BE2C (cell line): ENCODE measurements around the gene SUPT6H.

ENCODE experiments used
- DNase-seq: peaks from one replicate; pipeline ENCODE4 v3.0.0-alpha.2; 2020
- H3K27me3 ChIP-seq: fragments of 250-450 bp; sonication (Bioruptor Pico); 2 replicates; pipeline ENCODE4 v1.5.1; 2020; ENCODE audit warnings: mild to moderate bottlenecking
- H3K36me3 ChIP-seq: fragments of 250-450 bp; sonication (Bioruptor Pico); 2 replicates; pipeline ENCODE4 v1.5.1; 2020; ENCODE audit warnings: mild to moderate bottlenecking
- H3K4me1 ChIP-seq: fragments of 250-450 bp; sonication (Bioruptor Pico); 2 replicates; pipeline ENCODE4 v1.5.1; 2020
- H3K4me3 ChIP-seq: 2 replicates; pipeline ENCODE4 v1.5.1; 2011; ENCODE audit warnings: low read depth, low read length
- H3K9me3 ChIP-seq: fragments of 250-450 bp; sonication (Bioruptor Pico); 2 replicates; pipeline ENCODE4 v1.5.1; 2020
- TF ChIP-seq, protein P1 (sequence below): IDR thresholded peaks from 2 replicates; pipeline ENCODE4 v1.5.1; 2012; ENCODE audit warnings: mild to moderate bottlenecking, low read depth, low read length

The SUPT6H gene

GRCh38 chr17:28746611-28747050 lies 84.6 kb downstream of the SUPT6H start:
- peak; percentile 41 for DNase-seq
- H3K4me1 ChIP-seq: peaks cover 12% of the 10 kb centered on the region
- TF ChIP-seq, protein P1, sequence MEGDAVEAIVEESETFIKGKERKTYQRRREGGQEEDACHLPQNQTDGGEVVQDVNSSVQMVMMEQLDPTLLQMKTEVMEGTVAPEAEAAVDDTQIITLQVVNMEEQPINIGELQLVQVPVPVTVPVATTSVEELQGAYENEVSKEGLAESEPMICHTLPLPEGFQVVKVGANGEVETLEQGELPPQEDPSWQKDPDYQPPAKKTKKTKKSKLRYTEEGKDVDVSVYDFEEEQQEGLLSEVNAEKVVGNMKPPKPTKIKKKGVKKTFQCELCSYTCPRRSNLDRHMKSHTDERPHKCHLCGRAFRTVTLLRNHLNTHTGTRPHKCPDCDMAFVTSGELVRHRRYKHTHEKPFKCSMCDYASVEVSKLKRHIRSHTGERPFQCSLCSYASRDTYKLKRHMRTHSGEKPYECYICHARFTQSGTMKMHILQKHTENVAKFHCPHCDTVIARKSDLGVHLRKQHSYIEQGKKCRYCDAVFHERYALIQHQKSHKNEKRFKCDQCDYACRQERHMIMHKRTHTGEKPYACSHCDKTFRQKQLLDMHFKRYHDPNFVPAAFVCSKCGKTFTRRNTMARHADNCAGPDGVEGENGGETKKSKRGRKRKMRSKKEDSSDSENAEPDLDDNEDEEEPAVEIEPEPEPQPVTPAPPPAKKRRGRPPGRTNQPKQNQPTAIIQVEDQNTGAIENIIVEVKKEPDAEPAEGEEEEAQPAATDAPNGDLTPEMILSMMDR: no peak
- H3K4me3 ChIP-seq: no peak overlapping the region
- H3K27me3 ChIP-seq: no peaks in the 10 kb centered on the region
- H3K36me3 ChIP-seq: peaks cover 25% of the 10 kb centered on the region
- no peaks in the 10 kb centered on the region for H3K9me3 ChIP-seq

DNA sequence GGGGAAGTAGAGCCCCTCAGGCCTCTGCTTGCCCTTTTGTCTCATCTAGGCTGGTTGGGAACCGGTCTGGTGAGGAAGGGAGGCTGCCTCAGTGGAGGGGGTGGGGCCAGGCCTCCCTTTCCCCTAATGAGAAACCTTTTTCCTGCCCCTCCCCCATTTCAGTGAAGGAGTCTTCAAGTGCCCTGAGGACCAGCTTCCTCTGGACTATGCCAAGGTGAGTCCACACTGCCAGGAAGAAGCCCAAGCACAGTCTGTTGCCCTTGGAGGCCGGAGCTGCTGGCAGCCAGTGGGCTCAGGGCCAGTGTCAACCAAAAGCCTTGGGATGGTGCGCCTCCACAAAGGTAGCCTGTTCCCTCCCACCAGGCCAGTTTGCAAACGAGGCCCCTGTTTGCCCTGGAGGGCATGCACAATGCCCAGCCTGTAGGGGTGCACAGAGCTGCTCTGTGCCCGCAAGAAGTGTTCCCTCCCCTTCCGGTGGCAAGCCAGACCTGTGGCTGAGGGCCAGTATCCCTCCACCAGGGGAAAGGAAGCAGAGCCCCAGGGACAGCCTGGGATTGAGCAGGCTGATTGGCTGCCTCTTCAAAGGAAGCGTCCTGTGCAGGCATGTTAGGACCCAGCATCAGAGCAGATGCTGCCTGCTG lies 85.2 kb downstream of the SUPT6H start:
- H3K4me1 ChIP-seq: peaks cover 12% of the 10 kb centered on the region
- no peaks in the 10 kb centered on the region for H3K9me3 ChIP-seq
- H3K27me3 ChIP-seq: no peaks in the 10 kb centered on the region
- TF ChIP-seq, protein P1: no peak
- peak; percentile 64 for DNase-seq
- peaks cover 25% of the 10 kb centered on the region for H3K36me3 ChIP-seq
- H3K4me3 ChIP-seq: no peak overlapping the region

GRCh38 chr17:28747801-28748750 lies 86.1 kb downstream of the SUPT6H start:
- peaks cover 25% of the 10 kb centered on the region for H3K36me3 ChIP-seq
- H3K27me3 ChIP-seq: no peaks in the 10 kb centered on the region
- H3K4me1 ChIP-seq: peaks cover 12% of the 10 kb centered on the region
- DNase-seq: no peak
- no peaks in the 10 kb centered on the region for H3K9me3 ChIP-seq
- TF ChIP-seq, protein P1: no peak
- H3K4me3 ChIP-seq: no peak overlapping the region

GRCh38 chr17:28748852-28749515 lies 87.0 kb downstream of the SUPT6H start:
- Histone ChIP-seq H3K4me1 (peaks cover 12% of the 10 kb centered on the region), H3K4me3 (no peak overlapping the region), H3K36me3 (peaks cover 25% of the 10 kb centered on the region), H3K27me3 (no peaks in the 10 kb centered on the region), H3K9me3 (no peaks in the 10 kb centered on the region)
- TF ChIP-seq, protein P1: no peak
- DNase-seq: no peak

DNA sequence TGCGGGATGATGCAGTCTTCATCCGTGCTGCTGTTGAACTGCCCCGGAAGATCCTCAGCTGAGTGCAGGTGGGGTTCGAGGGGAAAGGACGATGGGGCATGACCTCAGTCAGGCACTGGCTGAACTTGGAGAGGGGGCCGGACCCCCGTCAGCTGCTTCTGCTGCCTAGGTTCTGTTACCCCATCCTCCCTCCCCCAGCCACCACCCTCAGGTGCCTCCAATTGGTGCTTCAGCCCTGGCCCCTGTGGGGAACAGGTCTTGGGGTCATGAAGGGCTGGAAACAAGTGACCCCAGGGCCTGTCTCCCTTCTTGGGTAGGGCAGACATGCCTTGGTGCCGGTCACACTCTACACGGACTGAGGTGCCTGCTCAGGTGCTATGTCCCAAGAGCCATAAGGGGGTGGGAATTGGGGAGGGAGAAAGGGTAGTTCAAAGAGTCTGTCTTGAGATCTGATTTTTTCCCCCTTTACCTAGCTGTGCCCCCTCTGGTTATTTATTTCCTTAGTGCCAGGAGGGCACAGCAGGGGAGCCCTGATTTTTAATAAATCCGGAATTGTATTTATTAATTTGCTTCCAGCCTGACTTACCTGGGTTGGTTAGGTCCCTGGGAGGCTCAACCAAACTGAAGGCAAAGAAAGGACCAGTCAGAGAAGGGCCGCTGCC lies 87.6 kb downstream of the SUPT6H start:
- Histone ChIP-seq H3K9me3 (no peaks in the 10 kb centered on the region), H3K4me3 (no peak overlapping the region), H3K27me3 (no peaks in the 10 kb centered on the region), H3K4me1 (peaks cover 12% of the 10 kb centered on the region), H3K36me3 (peaks cover 25% of the 10 kb centered on the region)
- DNase-seq: no peak
- TF ChIP-seq, protein P1: no peak
